GM23248 (cell line): Measurements from ENCODE around the gene CCNH.

Experiments
- EZH2 ChIP-seq: fragments of 200-600 bp; sonication (generic); IDR thresholded peaks from 2 replicates; pipeline ENCODE4 v1.6.1; 2018; ENCODE audit warnings: antibody characterized with exemption, mild to moderate bottlenecking; ENCODE audit not compliant: insufficient read depth, poor library complexity, severe bottlenecking
- EZH2phosphoT487 ChIP-seq: fragments of 200-600 bp; sonication (generic); IDR thresholded peaks from 2 replicates; pipeline ENCODE4 v1.6.1; 2018; ENCODE audit warnings: antibody characterized with exemption, moderate library complexity, mild to moderate bottlenecking, low read depth; ENCODE audit not compliant: insufficient read depth

DNA sequence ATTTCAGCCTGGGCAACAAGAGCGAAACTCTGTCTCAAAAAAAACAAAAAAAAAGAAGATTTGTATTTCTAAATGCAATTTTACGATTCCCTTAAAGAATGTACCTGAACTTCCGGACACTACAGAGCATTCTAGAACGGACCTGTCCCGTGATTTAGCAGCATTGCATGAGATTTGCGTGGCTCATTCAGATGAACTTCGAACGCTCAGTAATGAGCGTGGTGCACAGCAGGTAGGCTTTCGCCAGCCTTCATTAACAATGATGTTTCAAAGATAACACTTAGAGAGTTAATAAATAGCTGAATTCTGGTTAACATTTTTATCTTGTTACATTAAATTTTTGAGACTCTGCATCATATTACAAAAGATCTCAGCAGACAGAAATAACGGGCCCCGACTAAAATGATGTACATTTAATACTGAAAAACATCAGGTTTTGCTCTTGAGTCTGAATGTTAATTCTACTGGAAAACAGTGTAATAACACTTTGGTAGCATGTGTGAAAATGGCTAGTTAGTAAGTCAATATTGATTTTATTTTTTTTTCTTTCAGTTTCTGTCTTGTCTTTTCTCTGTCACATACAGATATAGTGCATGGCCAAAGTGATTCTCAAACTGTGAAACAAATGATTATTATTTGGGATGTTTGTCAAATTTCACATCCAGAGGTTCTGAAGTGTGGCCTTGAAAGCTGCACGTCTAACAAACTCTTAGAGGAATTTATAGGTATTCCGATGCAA, 23.3 kb downstream of the CCNH start:
- TF ChIP-seq EZH2 (no peak), EZH2phosphoT487 (no peak)
